ENCODE measurements around the gene TPRA1.

DNA sequence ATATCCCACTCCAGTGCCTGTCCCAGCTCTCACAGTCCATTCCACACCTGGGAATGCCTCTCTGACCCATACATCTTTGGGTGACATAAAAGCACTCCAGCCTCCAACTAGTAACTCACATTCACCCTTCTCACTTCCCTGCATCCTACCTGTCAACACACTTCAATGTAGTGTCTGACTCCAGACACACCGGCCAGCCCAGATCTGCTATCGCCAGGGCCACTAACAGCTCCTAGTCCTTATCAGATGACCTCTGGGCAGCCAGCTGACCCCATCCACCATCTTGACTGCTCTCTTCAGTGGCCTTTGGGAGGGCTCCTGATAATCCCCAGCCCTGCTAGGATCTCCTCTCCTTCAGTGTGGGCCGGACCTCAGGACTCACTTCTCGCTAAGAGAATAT is 4.8 kb upstream of the TPRA1 start:
- TF ChIP-seq, protein P1, sequence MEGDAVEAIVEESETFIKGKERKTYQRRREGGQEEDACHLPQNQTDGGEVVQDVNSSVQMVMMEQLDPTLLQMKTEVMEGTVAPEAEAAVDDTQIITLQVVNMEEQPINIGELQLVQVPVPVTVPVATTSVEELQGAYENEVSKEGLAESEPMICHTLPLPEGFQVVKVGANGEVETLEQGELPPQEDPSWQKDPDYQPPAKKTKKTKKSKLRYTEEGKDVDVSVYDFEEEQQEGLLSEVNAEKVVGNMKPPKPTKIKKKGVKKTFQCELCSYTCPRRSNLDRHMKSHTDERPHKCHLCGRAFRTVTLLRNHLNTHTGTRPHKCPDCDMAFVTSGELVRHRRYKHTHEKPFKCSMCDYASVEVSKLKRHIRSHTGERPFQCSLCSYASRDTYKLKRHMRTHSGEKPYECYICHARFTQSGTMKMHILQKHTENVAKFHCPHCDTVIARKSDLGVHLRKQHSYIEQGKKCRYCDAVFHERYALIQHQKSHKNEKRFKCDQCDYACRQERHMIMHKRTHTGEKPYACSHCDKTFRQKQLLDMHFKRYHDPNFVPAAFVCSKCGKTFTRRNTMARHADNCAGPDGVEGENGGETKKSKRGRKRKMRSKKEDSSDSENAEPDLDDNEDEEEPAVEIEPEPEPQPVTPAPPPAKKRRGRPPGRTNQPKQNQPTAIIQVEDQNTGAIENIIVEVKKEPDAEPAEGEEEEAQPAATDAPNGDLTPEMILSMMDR (IDR thresholded peaks at IDR 0.05) = no peak
- TF ChIP-seq, protein P2, sequence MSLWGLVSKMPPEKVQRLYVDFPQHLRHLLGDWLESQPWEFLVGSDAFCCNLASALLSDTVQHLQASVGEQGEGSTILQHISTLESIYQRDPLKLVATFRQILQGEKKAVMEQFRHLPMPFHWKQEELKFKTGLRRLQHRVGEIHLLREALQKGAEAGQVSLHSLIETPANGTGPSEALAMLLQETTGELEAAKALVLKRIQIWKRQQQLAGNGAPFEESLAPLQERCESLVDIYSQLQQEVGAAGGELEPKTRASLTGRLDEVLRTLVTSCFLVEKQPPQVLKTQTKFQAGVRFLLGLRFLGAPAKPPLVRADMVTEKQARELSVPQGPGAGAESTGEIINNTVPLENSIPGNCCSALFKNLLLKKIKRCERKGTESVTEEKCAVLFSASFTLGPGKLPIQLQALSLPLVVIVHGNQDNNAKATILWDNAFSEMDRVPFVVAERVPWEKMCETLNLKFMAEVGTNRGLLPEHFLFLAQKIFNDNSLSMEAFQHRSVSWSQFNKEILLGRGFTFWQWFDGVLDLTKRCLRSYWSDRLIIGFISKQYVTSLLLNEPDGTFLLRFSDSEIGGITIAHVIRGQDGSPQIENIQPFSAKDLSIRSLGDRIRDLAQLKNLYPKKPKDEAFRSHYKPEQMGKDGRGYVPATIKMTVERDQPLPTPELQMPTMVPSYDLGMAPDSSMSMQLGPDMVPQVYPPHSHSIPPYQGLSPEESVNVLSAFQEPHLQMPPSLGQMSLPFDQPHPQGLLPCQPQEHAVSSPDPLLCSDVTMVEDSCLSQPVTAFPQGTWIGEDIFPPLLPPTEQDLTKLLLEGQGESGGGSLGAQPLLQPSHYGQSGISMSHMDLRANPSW (CRISPR knock-in tag; conservative IDR thresholded peaks at IDR 0.05; ENCODE audit: low read depth) = no peak
- TF ChIP-seq, protein P3, sequence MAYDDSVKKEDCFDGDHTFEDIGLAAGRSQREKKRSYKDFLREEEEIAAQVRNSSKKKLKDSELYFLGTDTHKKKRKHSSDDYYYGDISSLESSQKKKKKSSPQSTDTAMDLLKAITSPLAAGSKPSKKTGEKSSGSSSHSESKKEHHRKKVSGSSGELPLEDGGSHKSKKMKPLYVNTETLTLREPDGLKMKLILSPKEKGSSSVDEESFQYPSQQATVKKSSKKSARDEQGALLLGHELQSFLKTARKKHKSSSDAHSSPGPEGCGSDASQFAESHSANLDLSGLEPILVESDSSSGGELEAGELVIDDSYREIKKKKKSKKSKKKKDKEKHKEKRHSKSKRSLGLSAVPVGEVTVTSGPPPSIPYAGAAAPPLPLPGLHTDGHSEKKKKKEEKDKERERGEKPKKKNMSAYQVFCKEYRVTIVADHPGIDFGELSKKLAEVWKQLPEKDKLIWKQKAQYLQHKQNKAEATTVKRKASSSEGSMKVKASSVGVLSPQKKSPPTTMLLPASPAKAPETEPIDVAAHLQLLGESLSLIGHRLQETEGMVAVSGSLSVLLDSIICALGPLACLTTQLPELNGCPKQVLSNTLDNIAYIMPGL (CRISPR knock-in tag; IDR thresholded peaks at IDR 0.05) = no peak
